GM18505 (cell line): Measurements from ENCODE around the gene GSK3B.

Source experiments
- ATAC-seq: cut with Tn5 transposase; IDR thresholded peaks from one replicate; pipeline ENCODE4 v1.9.1; 2021; ENCODE audit not compliant: unreplicated experiment
- POLR2A ChIP-seq: IDR thresholded peaks from 4 replicates; pipeline ENCODE4 v1.6.1; 2011; ENCODE audit warnings: borderline replicate concordance; ENCODE audit not compliant: insufficient read depth, insufficient read length; ENCODE audit errors: extremely low read depth

The GSK3B gene

GRCh38 chr3:120049881-120050539, 44.2 kb downstream of the GSK3B start:
- no peak for ATAC-seq
- TF ChIP-seq POLR2A = no peak

- ATAC-seq = no peak
- no peak for TF ChIP-seq POLR2A
Observed at GRCh38 chr3:120049072-120049471, 45.2 kb downstream of the GSK3B start.

DNA sequence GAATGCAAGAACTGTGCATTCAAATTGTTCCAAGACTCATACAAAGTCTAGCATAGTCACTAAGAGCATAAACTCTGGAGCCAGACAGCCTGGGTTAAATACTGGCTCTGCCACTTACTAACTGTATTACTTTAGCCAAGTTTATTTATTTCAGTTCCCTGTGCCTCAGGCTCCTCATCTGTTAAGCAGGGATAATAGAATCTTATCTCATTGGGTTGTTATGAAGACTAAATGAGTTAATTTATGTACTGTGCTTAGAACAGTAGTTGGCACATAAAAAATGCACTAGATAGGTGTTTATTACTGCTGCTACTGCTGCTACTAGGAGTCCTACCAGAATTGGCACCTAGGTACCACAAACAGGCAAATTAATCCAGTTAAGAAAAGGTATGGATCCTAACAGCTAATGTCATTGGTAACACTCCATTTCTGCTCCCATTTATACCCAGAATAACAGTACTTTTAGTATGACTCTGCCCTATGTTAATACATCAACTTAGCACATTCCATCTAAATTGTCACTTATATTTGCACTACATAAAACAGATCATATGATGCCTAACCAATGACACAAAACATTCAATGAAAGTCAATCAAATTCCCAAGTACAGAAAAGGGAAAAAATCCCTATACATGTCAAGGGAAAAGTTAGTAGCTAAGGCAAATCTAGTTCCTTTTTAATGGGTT, 45.7 kb downstream of the GSK3B start:
- no peak for ATAC-seq
- no peak for TF ChIP-seq POLR2A

DNA sequence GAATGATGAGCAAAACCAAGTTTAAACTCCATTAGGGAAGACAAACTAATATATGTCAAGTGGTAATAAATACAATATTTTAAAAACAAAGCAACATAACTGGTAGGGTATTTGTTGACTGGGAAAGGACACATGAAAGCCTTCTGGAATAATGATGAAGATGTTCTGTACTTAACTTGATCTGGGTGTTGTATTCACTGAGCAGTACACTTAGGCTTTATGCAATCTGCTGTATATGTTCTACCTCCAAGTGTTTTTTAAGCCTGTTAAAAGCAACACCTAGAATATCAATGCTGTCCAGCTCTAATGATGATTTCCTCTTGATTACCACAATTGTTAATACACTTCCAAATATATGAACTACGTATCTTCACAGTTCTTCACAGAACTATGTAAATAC, 46.6 kb downstream of the GSK3B start:
- no peak for ATAC-seq

GRCh38 chr3:120040813-120041377, 53.4 kb downstream of the GSK3B start:
- no peak for ATAC-seq
- TF ChIP-seq POLR2A = no peak

More for the DNA sequence above, 46.6 kb downstream of the GSK3B start:
- TF ChIP-seq POLR2A = no peak

DNA sequence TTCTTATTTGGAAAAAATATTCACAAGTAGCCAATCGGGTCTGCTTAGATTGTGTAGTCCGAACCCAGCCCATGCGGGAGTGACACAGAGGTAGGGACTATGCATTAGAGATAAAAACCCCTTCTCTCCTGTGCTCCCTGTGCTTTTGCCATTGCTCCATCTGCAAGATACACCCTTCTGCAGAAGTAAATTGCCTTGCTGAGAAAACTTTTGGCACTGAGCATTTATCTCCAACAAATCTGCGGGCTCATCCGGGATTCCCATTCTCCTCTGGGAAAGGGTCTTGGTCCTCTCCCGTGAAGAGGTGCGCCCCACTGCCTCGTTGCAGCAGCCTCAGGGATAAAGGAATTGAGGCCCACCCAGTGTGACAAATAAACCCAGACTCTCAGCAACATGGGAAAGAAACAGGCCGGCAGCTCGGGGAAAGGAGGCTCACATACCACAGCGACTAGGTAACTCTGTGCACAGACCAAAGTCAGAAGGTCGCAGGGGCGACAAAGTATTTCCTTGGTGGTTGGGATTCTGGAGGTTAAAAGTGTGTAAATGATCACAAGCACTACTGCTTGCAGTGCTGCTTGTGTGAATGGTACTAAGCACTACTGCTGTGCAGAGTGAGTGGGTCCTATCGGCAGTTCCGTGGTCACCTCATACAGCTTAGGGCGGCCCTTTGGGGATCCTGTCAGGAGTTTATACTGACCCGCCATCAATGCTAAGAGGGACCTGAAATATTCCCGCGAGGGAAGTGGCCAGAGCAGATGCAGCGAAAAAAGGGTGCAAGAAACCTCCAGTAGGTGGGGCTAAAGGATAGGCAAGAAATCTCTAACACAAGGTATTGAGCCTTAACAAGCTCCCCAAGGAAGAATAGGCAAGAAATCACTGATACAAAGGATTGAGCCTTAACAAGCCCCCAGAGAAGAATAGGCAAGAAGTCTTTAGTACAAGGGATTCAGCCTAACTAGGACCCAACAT, 54.3 kb downstream of the GSK3B start:
- no peak for TF ChIP-seq POLR2A
- no peak for ATAC-seq

- TF ChIP-seq POLR2A = no peak
- no peak for ATAC-seq
Observed at GRCh38 chr3:120033596-120033995, 60.7 kb downstream of the GSK3B start.

DNA sequence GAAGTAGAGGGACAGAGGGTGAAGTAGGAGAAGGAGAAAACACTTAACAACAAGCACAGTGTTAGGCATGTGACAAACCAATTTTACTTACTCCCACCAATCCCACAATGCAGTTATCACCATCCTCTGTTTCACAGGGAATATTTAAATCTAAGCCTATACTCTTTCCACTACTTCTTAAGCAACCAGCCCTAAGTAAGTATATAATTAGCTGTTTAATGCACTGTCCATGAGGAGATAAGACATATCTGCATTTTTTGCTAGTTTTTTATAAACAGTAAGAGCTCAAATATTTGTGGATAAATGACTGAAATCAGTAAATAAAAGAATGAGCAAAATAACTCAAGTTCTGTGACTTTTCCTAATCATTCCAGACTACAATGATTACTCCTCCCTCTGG, 62.7 kb downstream of the GSK3B start:
- no peak for ATAC-seq
- no peak for TF ChIP-seq POLR2A

- no peak for ATAC-seq
- no peak for TF ChIP-seq POLR2A
Observed at GRCh38 chr3:120029749-120030148, 64.5 kb downstream of the GSK3B start.

GRCh38 chr3:120028271-120029047, 65.8 kb downstream of the GSK3B start:
- no peak for TF ChIP-seq POLR2A
- ATAC-seq = no peak

- ATAC-seq = no peak
Observed at GRCh38 chr3:120027226-120027625, 67.0 kb downstream of the GSK3B start.

DNA sequence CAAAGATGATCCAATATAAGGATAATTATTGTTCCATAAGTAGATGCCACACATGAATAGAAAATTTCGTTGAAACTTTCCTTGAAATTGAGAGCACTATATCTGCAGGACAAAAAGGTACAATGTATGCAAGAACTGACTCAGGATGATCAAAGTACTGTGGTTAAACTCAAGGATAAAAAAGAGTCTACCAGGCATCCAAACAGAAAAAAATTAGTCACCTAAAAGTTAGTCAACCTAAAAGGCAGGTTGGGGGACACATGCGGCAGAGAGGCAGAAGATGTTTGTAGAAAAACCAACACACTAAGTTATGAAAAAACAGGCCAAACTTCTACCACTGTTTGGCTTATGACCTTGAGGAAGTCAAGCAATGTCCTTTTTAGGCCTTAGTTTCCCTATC, 68.7 kb downstream of the GSK3B start:
- no peak for ATAC-seq
- TF ChIP-seq POLR2A = no peak

More at GRCh38 chr3:120027226-120027625, 67.0 kb downstream of the GSK3B start:
- TF ChIP-seq POLR2A = no peak
